Measurements from ENCODE around the gene ATP8B4.

- TF ChIP-seq CTCF (IDR thresholded peaks at IDR 0.05; ENCODE audit: low read depth, low read length, missing input control) (peak; percentile 76), TAF1 (conservative IDR thresholded peaks at IDR 0.05) (no peak), HNF4G (IDR thresholded peaks at IDR 0.05) (no peak), RAD21 (IDR thresholded peaks at IDR 0.05) (peak; percentile 82 to 88), MAX (IDR thresholded peaks at IDR 0.05) (no peak), YY1 (IDR thresholded peaks at IDR 0.05) (no peak), JUND (IDR thresholded peaks at IDR 0.05) (no peak), ATF3 (IDR thresholded peaks at IDR 0.05) (no peak), ZBTB33 (IDR thresholded peaks at IDR 0.05) (no peak), REST (IDR thresholded peaks at IDR 0.05) (no peak), RXRA (IDR thresholded peaks at IDR 0.05) (no peak), GABPA (IDR thresholded peaks at IDR 0.05 in 1 of 2, conservative IDR thresholded peaks at IDR 0.05 in 1 of 2) (no peak)
Measured at GRCh38 chr15:50003786-50004334, 115.2 kb downstream of the ATP8B4 start.

All from liver (tissue), 3 donors.